Stimulated activated CD8-positive, alpha-beta memory T cell treated with anti-CD3 and anti-CD28 coated beads, Interleukin-12 subunit alpha, Interleukin-12 subunit beta, amount 100 ng/mL, for 1 hour (primary cell): Measurements from ENCODE around the gene LRRC52.
"Not testable (repeated sequence)": the region's sequence is repeated elsewhere in the genome, so short reads cannot be mapped to it uniquely, and the experiment has no call there.

Experiments
- DNase-seq: peaks from one replicate; pipeline ENCODE4 v3.0.0-alpha.2; 2020; ENCODE audit warnings: low read depth

Gene LRRC52

GRCh38 chr1:165581926-165582325 lies 38.1 kb downstream of the LRRC52 start:
- DNase-seq, result no peak

- no peak for DNase-seq
Observed at GRCh38 chr1:165586398-165586797, 42.6 kb downstream of the LRRC52 start.

- not testable (repeated sequence) for DNase-seq
Observed at GRCh38 chr1:165591391-165591790, 47.6 kb downstream of the LRRC52 start.

GRCh38 chr1:165592945-165593823 lies 49.4 kb downstream of the LRRC52 start:
- peak; percentile 67 for DNase-seq

GRCh38 chr1:165595246-165595938 lies 51.6 kb downstream of the LRRC52 start:
- DNase-seq, result no peak

- peak; percentile 84 for DNase-seq
Observed at GRCh38 chr1:165597883-165598675, 54.3 kb downstream of the LRRC52 start.

- no peak for DNase-seq
Observed at GRCh38 chr1:165598676-165599059, 54.9 kb downstream of the LRRC52 start.

- no peak for DNase-seq
Observed at GRCh38 chr1:165600793-165601192, 57.0 kb downstream of the LRRC52 start.

GRCh38 chr1:165603810-165604209 lies 60.0 kb downstream of the LRRC52 start:
- no peak for DNase-seq

GRCh38 chr1:165605246-165605645 lies 61.4 kb downstream of the LRRC52 start:
- no peak for DNase-seq

- DNase-seq, result not testable (repeated sequence)
Observed at GRCh38 chr1:165606676-165607075, 62.9 kb downstream of the LRRC52 start.

- DNase-seq, result no peak
Observed at GRCh38 chr1:165610866-165611265, 67.1 kb downstream of the LRRC52 start.

GRCh38 chr1:165612062-165612461 lies 68.3 kb downstream of the LRRC52 start:
- no peak for DNase-seq
